ENCODE data around the gene GZMM.
A peak's percentile ranks its signal among the peaks of the same experiment; 100 is the strongest.

GZMM gene

DNA sequence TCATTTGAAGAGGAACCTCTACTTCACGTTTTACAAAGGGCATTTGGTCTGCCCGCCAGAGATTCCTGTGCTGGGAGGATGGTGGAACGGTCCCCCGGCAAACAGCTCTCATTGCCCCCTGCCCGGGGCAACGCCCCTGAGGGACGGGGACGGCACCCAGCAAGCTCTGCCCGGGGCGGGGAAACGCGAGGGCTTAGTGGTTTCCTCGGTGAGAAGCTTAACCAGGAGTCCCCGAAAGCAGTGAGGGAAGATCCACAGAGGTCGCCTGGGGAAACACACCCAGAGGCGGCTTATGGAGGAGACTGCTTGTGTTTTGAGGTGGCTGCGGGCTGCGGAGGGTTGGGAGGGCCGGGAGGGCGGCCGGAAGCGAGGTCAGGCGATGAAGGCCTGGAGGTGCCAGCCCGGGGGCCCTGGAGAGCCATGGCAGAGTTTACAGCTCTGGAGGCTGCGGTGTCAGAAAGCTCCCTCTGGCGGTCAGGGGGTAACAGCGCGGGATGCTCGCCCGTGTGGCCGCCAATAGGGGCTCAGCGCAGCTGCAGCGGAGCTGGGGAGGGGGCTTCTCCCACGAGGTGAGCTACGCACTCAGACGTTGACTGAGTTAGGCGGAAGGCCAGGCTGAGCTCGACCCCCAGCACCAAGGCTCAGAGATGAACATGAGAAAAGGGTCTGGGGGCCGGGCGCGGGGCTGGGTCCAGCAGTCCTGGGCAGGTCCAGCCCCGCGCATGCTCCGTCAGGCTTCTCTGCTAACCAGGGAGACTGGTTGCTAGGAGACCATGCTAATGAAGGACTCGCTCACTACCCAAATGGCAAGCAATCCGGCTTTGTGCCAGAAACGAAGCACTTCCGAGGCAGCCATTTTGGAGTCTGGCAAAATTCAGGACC is 37.2 kb upstream of the GZMM start:
- no peak for TF ChIP-seq SIN3A (IDR thresholded peaks at IDR 0.05; ENCODE audit: borderline replicate concordance, insufficient read depth, low read length)
- no peak; the same call in 1 of the 2 replicates for TF ChIP-seq POLR2AphosphoS5 (IDR thresholded peaks at IDR 0.05; ENCODE audit: low read depth, low read length)
- TF ChIP-seq FOXP2 (optimal IDR thresholded peaks at IDR 0.05; ENCODE audit: borderline replicate concordance, extremely low read depth, extremely low read length, insufficient read depth) = peak; percentile 81
- TF ChIP-seq, protein P1, sequence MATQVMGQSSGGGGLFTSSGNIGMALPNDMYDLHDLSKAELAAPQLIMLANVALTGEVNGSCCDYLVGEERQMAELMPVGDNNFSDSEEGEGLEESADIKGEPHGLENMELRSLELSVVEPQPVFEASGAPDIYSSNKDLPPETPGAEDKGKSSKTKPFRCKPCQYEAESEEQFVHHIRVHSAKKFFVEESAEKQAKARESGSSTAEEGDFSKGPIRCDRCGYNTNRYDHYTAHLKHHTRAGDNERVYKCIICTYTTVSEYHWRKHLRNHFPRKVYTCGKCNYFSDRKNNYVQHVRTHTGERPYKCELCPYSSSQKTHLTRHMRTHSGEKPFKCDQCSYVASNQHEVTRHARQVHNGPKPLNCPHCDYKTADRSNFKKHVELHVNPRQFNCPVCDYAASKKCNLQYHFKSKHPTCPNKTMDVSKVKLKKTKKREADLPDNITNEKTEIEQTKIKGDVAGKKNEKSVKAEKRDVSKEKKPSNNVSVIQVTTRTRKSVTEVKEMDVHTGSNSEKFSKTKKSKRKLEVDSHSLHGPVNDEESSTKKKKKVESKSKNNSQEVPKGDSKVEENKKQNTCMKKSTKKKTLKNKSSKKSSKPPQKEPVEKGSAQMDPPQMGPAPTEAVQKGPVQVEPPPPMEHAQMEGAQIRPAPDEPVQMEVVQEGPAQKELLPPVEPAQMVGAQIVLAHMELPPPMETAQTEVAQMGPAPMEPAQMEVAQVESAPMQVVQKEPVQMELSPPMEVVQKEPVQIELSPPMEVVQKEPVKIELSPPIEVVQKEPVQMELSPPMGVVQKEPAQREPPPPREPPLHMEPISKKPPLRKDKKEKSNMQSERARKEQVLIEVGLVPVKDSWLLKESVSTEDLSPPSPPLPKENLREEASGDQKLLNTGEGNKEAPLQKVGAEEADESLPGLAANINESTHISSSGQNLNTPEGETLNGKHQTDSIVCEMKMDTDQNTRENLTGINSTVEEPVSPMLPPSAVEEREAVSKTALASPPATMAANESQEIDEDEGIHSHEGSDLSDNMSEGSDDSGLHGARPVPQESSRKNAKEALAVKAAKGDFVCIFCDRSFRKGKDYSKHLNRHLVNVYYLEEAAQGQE (IDR thresholded peaks at IDR 0.05; ENCODE audit: insufficient read depth in 1 of 2, low read depth in 2 of 2, low read length in 2 of 2) = no peak
- no peak for TF ChIP-seq TAF1 (IDR thresholded peaks at IDR 0.05; ENCODE audit: borderline replicate concordance, insufficient read depth, low read length)

DNA sequence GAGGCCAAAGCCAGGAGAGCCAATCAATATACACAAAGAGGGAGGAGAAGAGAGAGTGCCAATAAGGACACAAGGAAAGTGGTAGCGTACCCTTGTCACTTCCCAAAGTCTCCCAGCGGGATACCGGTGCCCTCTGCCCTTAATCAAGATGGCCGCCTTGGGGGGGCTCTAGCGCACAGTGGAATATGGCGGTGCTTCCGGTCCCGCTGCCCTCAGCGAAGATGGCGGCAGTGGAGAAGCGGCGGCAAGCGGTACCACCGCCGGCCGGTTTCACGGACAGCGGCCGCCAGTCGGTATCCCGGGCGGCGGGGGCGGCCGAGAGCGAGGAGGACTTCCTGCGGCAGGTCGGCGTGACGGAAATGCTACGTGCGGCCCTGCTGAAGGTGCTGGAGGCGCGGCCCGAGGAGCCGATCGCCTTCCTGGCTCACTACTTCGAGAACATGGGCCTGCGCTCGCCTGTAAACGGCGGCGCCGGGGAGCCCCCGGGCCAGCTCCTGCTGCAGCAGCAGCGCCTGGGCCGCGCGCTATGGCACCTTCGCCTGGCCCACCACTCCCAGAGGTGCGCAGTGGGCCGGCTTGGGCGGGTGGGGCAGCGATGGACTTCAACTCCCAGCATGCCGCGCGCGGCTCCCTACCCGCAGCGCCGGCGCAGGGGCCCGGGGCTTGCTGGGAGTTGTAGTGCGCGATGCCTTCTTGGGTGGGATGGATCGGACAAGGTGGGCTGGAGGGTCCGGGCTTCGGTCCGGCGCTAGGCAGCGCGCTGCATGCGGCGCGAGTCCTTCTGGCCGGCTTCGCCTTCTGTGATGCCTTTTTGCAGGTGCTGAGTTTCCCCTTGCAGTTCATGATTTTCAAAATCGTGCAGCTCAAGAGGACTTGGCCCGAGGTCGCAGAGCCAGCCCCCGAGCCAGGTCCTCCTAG is 36.3 kb upstream of the GZMM start, which contains the start of gene TPGS1:
Gene TPGS1, plus strand, starts transcription at position 212 of the 918 bp plus-strand sequence. Its CDS starts 10 bp downstream, at position 222.
- TF ChIP-seq TAF1 (IDR thresholded peaks at IDR 0.05; ENCODE audit: borderline replicate concordance, insufficient read depth, low read length) (peak; percentile 92; the same call in 1 of the 2 replicates), POLR2AphosphoS5 (IDR thresholded peaks at IDR 0.05; ENCODE audit: low read depth, low read length) (peak; percentile 26), SIN3A (IDR thresholded peaks at IDR 0.05; ENCODE audit: borderline replicate concordance, insufficient read depth, low read length) (no peak), FOXP2 (optimal IDR thresholded peaks at IDR 0.05; ENCODE audit: borderline replicate concordance, extremely low read depth, extremely low read length, insufficient read depth) (peak; percentile 52)
- TF ChIP-seq, protein P1 (IDR thresholded peaks at IDR 0.05; ENCODE audit: insufficient read depth in 1 of 2, low read depth in 2 of 2, low read length in 2 of 2) = 0 out of 4 replicates have a peak, but pooled peaks of 1 of the 2 experiments have one; percentile 54

DNA sequence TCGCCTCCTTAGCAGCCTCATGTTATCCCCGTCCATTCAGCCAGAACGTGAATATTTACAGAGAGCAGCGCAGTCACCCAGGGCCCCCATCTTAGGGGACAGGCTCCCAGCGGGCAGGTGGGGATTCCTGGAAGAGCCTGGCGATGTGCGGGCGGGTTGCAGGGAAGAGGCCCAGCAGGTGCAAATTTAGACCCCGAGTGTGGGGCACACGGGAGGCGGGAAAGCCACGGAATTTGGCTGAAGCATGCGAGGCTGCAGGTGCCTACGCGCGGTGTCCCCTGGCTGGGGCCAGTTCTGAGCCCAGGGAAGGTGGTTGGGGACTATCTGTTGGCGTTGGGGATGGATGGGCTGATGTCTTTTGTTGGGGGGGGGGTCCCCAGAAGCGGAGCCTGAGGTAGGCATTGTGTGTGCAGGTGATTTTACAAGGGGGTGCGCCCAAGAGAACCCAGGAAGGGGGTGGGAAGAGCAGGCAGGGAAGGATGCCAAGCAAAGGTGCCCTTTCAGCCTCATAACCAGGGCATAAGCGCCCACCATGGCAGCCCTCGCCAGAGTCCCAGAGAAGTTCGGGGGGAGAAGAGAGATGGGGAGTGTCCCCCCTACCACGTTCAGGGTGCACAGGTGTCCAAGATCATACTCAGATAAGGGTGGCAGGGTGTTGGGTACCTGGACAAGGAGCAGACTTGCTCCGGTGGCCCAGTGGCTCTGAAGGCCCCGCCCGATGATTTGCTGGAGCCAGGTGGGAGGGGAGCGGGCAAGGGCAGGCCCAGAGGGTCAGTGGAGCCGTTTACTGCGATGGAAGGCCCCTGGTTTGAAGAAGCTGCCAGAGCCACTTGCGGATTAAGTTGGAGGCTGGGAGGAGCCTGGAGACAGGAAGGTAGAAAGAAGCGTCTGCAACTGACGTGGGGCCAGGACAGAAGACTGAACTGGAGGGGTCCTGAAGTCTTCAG is 35.4 kb upstream of the GZMM start:
- TF ChIP-seq, protein P1 (IDR thresholded peaks at IDR 0.05; ENCODE audit: insufficient read depth in 1 of 2, low read depth in 2 of 2, low read length in 2 of 2) = no peak

DNA sequence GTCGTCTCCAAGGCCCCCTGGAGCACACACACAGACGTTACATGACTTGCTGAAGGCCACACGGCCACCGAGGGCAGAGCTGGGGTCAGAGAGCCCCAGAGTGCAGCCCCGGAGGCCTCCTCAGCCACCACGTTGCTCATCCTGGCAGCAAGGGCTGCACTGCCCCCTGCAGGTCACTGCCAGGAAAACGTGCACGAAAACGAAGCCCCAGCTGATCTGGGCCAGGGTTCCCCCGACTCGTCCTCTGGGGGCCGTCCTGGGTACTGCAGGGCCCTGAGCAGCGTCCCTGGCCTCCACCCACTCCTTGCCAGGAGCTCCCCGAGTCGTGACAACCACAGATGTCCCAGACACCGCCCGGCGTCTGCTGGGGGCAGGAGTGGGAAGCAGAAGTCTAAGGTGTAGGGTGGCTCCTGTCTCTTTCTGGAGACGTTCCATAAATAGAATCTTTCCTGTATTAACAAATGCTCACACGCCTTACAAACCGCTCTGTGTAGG is 33.2 kb upstream of the GZMM start:
- no peak for TF ChIP-seq TAF1 (IDR thresholded peaks at IDR 0.05; ENCODE audit: borderline replicate concordance, insufficient read depth, low read length)
- TF ChIP-seq, protein P1 (IDR thresholded peaks at IDR 0.05; ENCODE audit: insufficient read depth in 1 of 2, low read depth in 2 of 2, low read length in 2 of 2) = peak in 1 of 2 experiments; percentile 15; a peak in 1 of 4 replicates

Measured in PFSK-1 (cell line).